SK-N-SH (cell line): ENCODE results near the gene COX8A. TPM values are rescaled to one million over a fixed set of nuclear protein-coding genes. Genes with fewer than 3 reads are reported as not detected.

ENCODE experiments used
- CTCF ChIA-PET: fragments of 300-600, 350-600 bp; formaldehyde crosslinking; extraction: SDS; loops from one replicate; lab custom pipeline; 2021; lab: Yijun Ruan, JAX
- POLR2A ChIA-PET: fragments of 350-600 bp; sonication (Branson Sonifier 250); formaldehyde crosslinking; extraction: SDS; loops from one replicate; lab custom pipeline; 2020; ENCODE audit warnings: antibody characterized with exemption, inconsistent platforms; lab: Yijun Ruan, JAX
- DNase-seq: peaks from one replicate; pipeline ENCODE4 v3.0.0; 2012
- H2AFZ ChIP-seq: fragments of 200-600 bp; sonication (generic); 2 replicates; pipeline ENCODE4 v1.8.1; 2016; ENCODE audit warnings: antibody characterized with exemption, mild to moderate bottlenecking, low read depth
- H3F3A ChIP-seq: fragments of 200-600 bp; sonication (generic); replicated peaks from 2 replicates; pipeline ENCODE3; 2016; ENCODE audit warnings: antibody characterized with exemption, mild to moderate bottlenecking; ENCODE audit not compliant: insufficient read depth
- H3K27ac ChIP-seq, 2 experiments: fragments of 200-500 bp in 1 of 2; fragments of 200-600 bp in 1 of 2; sonication (Bioruptor generic) in 1 of 2; sonication (generic), shearing (Covaris generic) in 1 of 2; 2 replicates each; pipeline versions ENCODE4 v1.5.1 to v1.6.1; 2014 to 2016; ENCODE audit warnings: low read depth in 2 of 2, inconsistent platforms in 1 of 2, low read length in 1 of 2, mild to moderate bottlenecking in 1 of 2, mixed read lengths in 1 of 2
- H3K27me3 ChIP-seq: fragments of 200-600 bp; sonication (generic), shearing (Covaris generic); 2 replicates; pipeline ENCODE4 v1.6.1; 2016; ENCODE audit warnings: mixed run types; ENCODE audit not compliant: insufficient read depth
- H3K36me3 ChIP-seq, 2 experiments: fragments of 200-500 bp in 1 of 2; fragments of 200-600 bp in 1 of 2; sonication (Bioruptor generic) in 1 of 2; sonication (generic) in 1 of 2; replicated peaks in 1 of 2; 2 replicates each; pipeline versions ENCODE3 to v1.5.1; 2014 to 2016; ENCODE audit warnings: low read length in 1 of 2, mild to moderate bottlenecking in 1 of 2; ENCODE audit not compliant: insufficient read depth in 2 of 2, control insufficient read depth in 1 of 2
- H3K4me1 ChIP-seq, 2 experiments: fragments of 200-500 bp in 1 of 2; fragments of 200-600 bp in 1 of 2; sonication (Bioruptor generic) in 1 of 2; sonication (generic), shearing (Covaris generic) in 1 of 2; 2 replicates each; pipeline versions ENCODE4 v1.5.1 to v1.6.1; 2014 to 2016; ENCODE audit warnings: low read depth in 1 of 2, low read length in 1 of 2, mixed run types in 1 of 2; ENCODE audit not compliant: insufficient read depth in 2 of 2, control insufficient read depth in 1 of 2
- H3K4me2 ChIP-seq: fragments of 200-600 bp; sonication (generic), shearing (Covaris generic); 2 replicates; pipeline ENCODE4 v1.6.1; 2017; ENCODE audit warnings: mixed run types
- H3K4me3 ChIP-seq, 2 experiments: fragments of 200-500 bp in 1 of 2; fragments of 200-600 bp in 1 of 2; sonication (Bioruptor generic) in 1 of 2; sonication (generic), shearing (Covaris generic) in 1 of 2; 2 replicates each; pipeline versions ENCODE4 v1.5.1 to v1.8.1; 2014 to 2016; ENCODE audit warnings: low read depth in 2 of 2, inconsistent platforms in 1 of 2, low read length in 1 of 2, mild to moderate bottlenecking in 1 of 2, mixed read lengths in 1 of 2, moderate library complexity in 1 of 2
- H3K79me2 ChIP-seq: fragments of 200-600 bp; sonication (generic); 2 replicates; pipeline ENCODE4 v1.8.1; 2017; ENCODE audit warnings: mild to moderate bottlenecking; ENCODE audit not compliant: insufficient read depth
- H3K9ac ChIP-seq: fragments of 200-600 bp; sonication (generic); 2 replicates; pipeline ENCODE4 v1.6.1; 2017; ENCODE audit warnings: mixed run types
- H3K9me2 ChIP-seq: fragments of 200-600 bp; sonication (generic); 2 replicates; pipeline ENCODE4 v1.6.1; 2017; ENCODE audit warnings: mixed run types
- H3K9me3 ChIP-seq: fragments of 200-600 bp; sonication (generic); 2 replicates; pipeline ENCODE4 v1.6.1; 2017; ENCODE audit warnings: mixed run types, mild to moderate bottlenecking, moderate library complexity
- H4K20me1 ChIP-seq: fragments of 200-600 bp; sonication (generic); 2 replicates; pipeline ENCODE4 v1.6.1; 2017; ENCODE audit warnings: mild to moderate bottlenecking, mixed run types; ENCODE audit not compliant: insufficient read depth
- EZH2phosphoT487 ChIP-seq: fragments of 200-600 bp; sonication (generic); IDR thresholded peaks from 2 replicates; pipeline ENCODE4 v1.6.1; 2017; ENCODE audit warnings: low read depth, mixed run types, mild to moderate bottlenecking, antibody characterized with exemption, moderate library complexity, borderline replicate concordance
- FOSL2 ChIP-seq: IDR thresholded peaks from 2 replicates; pipeline ENCODE4 v1.4.0; 2012; ENCODE audit warnings: low read depth, mild to moderate bottlenecking, moderate library complexity, borderline replicate concordance
- FOXJ3 ChIP-seq: sonication (generic); formaldehyde crosslinking; IDR thresholded peaks from 2 replicates; pipeline ENCODE4 v1.5.1; 2020; ENCODE audit warnings: mild to moderate bottlenecking, missing genetic modification reagents
- GABPA ChIP-seq: IDR thresholded peaks from 2 replicates; pipeline ENCODE4 v1.4.0; 2012; ENCODE audit warnings: low read depth, mild to moderate bottlenecking
- MEF2A ChIP-seq: IDR thresholded peaks from 2 replicates; pipeline ENCODE4 v1.4.0; 2012; ENCODE audit warnings: low read depth, borderline replicate concordance
- MXI1 ChIP-seq: IDR thresholded peaks from 2 replicates; pipeline ENCODE4 v1.6.1; 2012; ENCODE audit warnings: mild to moderate bottlenecking, low read depth, low read length, improper control_type of control experiment
- POLR2AphosphoS5 ChIP-seq: IDR thresholded peaks from 2 replicates; pipeline ENCODE4 v1.6.1; 2012; ENCODE audit warnings: low read depth, low read length
- SIN3A ChIP-seq: IDR thresholded peaks from 2 replicates; pipeline ENCODE4 v1.6.1; 2012; ENCODE audit warnings: low read depth, mild to moderate bottlenecking, low read length, moderate library complexity, borderline replicate concordance
- SMC3 ChIP-seq: IDR thresholded peaks from 2 replicates; pipeline ENCODE4 v1.6.1; 2012; ENCODE audit warnings: low read depth, low read length, improper control_type of control experiment
- TCF12 ChIP-seq: IDR thresholded peaks from 2 replicates; pipeline ENCODE4 v1.4.0; 2012
- TEAD4 ChIP-seq: IDR thresholded peaks from 2 replicates; pipeline ENCODE4 v1.4.0; 2012; ENCODE audit warnings: mild to moderate bottlenecking, borderline replicate concordance; ENCODE audit not compliant: insufficient read depth
- WGBS: methylation state at CpG from one replicate; pipeline ENCODE4 v1.1.6; 2017; ENCODE audit warnings: low lambda C conversion rate; 5-methylcytosine and 5-hydroxymethylcytosine counted together
- polyA plus RNA-seq, 3 experiments: library from polyadenylated mRNA; depleted of rRNA; stranded (reverse); fragments of >200 nt; gene quantifications; 2 replicates each; pipeline ENCODE4 v1.2.3, GENCODE V29; 2012
- TF ChIP-seq, protein P1 (sequence below): IDR thresholded peaks from 2 replicates; pipeline ENCODE4 v1.4.0; 2012; ENCODE audit warnings: low read depth
- TF ChIP-seq, protein P2 (sequence below): fragments of 150-350 bp; IDR thresholded peaks from 2 replicates; pipeline ENCODE4 v1.6.1; 2017; ENCODE audit warnings: antibody characterized with exemption, low read length, low read depth, borderline replicate concordance

The COX8A gene
- polyA plus RNA-seq, 1 of the 3 experiments (the other 2 are of a cell fraction): 824 TPM

DNA sequence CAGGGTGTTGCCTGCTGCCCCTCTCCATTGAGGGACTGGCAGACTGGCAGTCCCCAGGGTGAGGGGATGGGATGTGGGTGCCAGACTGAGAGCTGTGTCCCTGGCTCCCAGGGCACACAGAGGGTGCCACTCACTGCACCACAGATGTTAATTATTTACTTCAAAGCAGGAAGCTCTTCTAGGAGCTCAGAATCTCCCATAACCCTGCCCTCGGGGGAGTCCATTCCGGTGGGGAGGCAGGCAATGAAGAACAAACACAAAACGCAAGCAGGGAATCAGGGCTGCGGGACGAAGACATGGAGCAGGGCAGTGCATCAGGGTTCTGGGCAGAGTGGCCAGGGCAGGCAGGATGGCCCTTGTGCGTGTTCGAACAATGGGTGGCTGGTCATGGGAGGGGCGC, 37.0 kb downstream of the COX8A start:
- H3K27ac ChIP-seq: no peak overlapping the region
- CTCF ChIA-PET: no interaction called here

DNA sequence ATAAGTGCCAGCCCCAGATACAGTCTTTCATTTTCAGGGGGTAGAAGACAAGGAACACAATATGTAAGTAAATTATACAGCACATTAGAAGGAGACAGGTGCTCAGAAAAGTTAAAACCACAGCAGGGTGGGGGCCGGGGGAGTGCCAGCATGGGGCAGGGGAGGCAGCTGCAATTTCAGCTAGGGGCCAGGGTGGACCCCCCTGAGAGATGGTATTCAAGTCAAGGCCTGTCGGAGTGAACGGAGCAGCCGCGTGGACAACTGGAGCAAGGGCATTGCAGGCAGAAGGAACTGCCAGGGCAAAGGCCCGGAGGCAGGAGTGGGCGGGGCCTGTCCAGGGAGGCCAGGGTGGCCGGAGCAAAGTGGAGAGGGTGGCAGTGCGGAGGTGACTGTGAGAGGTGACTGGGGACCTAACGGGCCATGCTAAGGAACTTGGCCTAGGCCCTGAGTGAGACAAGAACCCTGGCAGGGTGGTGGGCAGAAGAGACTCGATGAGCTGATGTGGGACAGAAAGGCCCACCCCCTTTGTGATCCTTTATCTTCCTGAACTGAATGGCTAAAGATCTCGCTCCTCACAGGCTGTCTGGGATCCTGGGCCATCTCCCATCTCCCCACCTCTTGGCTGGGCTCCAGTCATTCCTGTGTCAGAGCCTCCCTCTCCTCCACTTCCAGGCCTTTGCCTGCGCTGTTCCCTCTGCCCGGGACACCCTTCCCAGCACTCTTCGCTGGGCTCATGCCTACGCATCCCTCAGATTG, 38.9 kb downstream of the COX8A start:
- ChIA-PET CTCF (no interaction called here), POLR2A (no interaction called here)
- Histone ChIP-seq H3K9ac (no peak overlapping the region), H3K79me2 (no peaks in the 10 kb centered on the region), H3K9me2 (no peaks in the 10 kb centered on the region), H3K27me3 (no peaks in the 10 kb centered on the region), H2AFZ (no peak overlapping the region), H3K9me3 (no peaks in the 10 kb centered on the region), H3K4me3 (no peak overlapping the region), H3K4me2 (no peak overlapping the region), H3K27ac (no peak overlapping the region), H4K20me1 (peaks cover 5% of the 10 kb centered on the region; the same call in 1 of the 2 replicates), H3F3A (no peaks in the 10 kb centered on the region), H3K4me1 (peaks cover 0 to 21% of the 10 kb centered on the region in 2 experiments; a peak in 1 of 4 replicates), H3K36me3 (no peaks in the 10 kb centered on the region)
- 96% methylated on average over 16 of the region's 16 CpGs for WGBS
- TF ChIP-seq TEAD4: no peak
- TF ChIP-seq TCF12: no peak
- no peak for TF ChIP-seq SIN3A
- TF ChIP-seq, protein P1, sequence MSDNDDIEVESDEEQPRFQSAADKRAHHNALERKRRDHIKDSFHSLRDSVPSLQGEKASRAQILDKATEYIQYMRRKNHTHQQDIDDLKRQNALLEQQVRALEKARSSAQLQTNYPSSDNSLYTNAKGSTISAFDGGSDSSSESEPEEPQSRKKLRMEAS: no peak
- no peak for TF ChIP-seq EZH2phosphoT487
- no peak for DNase-seq

More for the DNA sequence above, 37.0 kb downstream of the COX8A start:
- Histone ChIP-seq H3F3A (no peaks in the 10 kb centered on the region), H3K36me3 (peaks cover 0 to 3% of the 10 kb centered on the region in 2 experiments), H3K4me3 (no peak overlapping the region), H3K9me3 (no peaks in the 10 kb centered on the region), H4K20me1 (no peaks in the 10 kb centered on the region), H3K4me2 (no peak overlapping the region), H2AFZ (no peak overlapping the region), H3K79me2 (no peaks in the 10 kb centered on the region), H3K9ac (no peak overlapping the region), H3K4me1 (peaks cover 0 to 17% of the 10 kb centered on the region in 2 experiments; a peak in 2 of 4 replicates), H3K9me2 (no peaks in the 10 kb centered on the region), H3K27me3 (no peaks in the 10 kb centered on the region)
- DNase-seq: no peak
- 91% methylated on average over 8 of the region's 8 CpGs for WGBS
- POLR2A ChIA-PET: no interaction called here
- TF ChIP-seq MEF2A (no peak), POLR2AphosphoS5 (no peak), SIN3A (no peak), FOSL2 (no peak), FOXJ3 (no peak), GABPA (no peak), MXI1 (no peak), SMC3 (no peak)
- TF ChIP-seq, protein P1: no peak
- TF ChIP-seq, protein P2, sequence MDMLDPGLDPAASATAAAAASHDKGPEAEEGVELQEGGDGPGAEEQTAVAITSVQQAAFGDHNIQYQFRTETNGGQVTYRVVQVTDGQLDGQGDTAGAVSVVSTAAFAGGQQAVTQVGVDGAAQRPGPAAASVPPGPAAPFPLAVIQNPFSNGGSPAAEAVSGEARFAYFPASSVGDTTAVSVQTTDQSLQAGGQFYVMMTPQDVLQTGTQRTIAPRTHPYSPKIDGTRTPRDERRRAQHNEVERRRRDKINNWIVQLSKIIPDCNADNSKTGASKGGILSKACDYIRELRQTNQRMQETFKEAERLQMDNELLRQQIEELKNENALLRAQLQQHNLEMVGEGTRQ: no peak
